Fibroblast of the aortic adventitia (primary cell): ENCODE results near the gene CORO7. TPM values are rescaled to one million over a fixed set of nuclear protein-coding genes. Genes with fewer than 3 reads are reported as not detected.

ENCODE experiments used
- DNase-seq: peaks from one replicate; pipeline ENCODE4 v3.0.0-alpha.2; 2010; ENCODE audit warnings: low read depth
- H3K4me3 ChIP-seq: 2 replicates; pipeline ENCODE4 v1.5.1; 2011; ENCODE audit warnings: low read depth, mild to moderate bottlenecking, control low read depth, low read length, moderate library complexity
- CTCF ChIP-seq: IDR thresholded peaks from 2 replicates; pipeline ENCODE4 v1.5.1; 2011; ENCODE audit warnings: mild to moderate bottlenecking, low read length, control low read depth, inconsistent platforms; ENCODE audit not compliant: insufficient read depth
- total RNA-seq: library from RNA; depleted of rRNA; stranded (reverse); fragments of >200 nt; gene quantifications from 2 replicates; pipeline ENCODE4 v1.2.3, GENCODE V29; 2012; ENCODE audit warnings: low replicate concordance

Gene CORO7
- total RNA-seq, 1 donor: 16.7 TPM

- no peak for DNase-seq
- no peak overlapping the region for H3K4me3 ChIP-seq
- no peak for TF ChIP-seq CTCF
Observed at GRCh38 chr16:4454623-4455022, 38.2 kb upstream of the CORO7 start.

DNA sequence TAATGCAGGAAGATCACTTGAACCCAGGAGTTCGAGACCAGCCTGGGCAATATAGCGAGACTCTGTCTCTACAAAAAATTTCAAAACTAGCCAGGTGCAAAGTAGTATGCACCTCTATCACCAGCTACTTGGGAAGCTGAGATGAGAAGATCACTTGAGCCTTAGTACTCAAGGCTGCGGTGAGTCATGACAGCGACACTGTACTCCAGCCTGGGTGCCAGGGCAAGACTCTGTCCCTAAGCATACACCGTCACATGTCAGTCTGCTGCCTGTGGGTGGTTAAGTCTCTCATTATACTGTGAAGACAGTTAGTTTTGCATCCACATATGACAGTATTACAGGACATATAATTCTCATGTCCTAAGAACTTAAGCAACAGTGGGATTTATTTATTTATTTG, 36.3 kb upstream of the CORO7 start:
- no peak for TF ChIP-seq CTCF
- no peak overlapping the region for H3K4me3 ChIP-seq
- no peak for DNase-seq

GRCh38 chr16:4450931-4451519, 34.6 kb upstream of the CORO7 start:
- no peak for TF ChIP-seq CTCF
- no peak overlapping the region for H3K4me3 ChIP-seq
- no peak for DNase-seq

DNA sequence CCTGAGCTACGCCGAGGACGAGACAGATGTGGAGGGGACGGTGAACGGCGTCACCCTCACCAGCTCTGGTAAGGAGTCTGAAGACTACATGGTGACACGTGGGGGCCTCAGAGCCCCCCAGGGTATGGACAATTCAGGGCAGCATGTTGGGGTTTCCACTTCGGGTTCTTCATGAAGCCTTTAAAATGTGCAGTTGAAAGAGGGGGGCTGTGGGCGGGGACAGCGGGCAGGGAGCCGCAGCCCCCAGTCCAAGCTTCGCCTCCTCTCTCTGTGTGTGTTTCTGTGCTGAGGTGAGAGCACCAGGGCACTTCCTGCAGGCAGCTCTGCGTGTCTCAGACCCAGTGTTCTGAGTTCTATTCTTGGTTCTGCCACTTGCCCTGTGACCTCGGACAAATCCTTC, 34.0 kb upstream of the CORO7 start:
- no peak for DNase-seq
- H3K4me3 ChIP-seq: no peak overlapping the region
- no peak for TF ChIP-seq CTCF

DNA sequence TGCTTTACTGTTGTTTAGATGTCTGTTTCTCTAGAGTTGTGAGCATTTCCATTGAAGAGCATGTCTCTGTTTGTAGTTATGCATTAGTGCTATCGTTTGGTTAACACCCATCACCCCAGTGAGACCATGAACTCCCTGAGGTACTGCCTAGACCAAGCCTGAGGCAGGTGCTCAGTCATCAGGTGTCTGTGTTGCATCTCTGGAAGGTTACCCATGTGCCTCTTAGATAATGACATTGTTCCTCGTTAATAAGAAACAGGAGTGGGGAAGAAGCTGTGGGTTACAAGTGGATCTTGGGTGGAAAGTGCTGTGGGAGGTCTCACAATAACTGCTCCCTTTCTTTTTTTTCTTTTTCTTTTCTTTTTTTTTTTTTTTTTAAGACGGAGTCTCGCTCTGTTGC, 27.6 kb upstream of the CORO7 start:
- no peak overlapping the region for H3K4me3 ChIP-seq
- no peak for DNase-seq
- TF ChIP-seq CTCF: no peak

GRCh38 chr16:4443271-4443670, 26.9 kb upstream of the CORO7 start:
- no peak for DNase-seq
- no peak for TF ChIP-seq CTCF
- H3K4me3 ChIP-seq: no peak overlapping the region

- no peak overlapping the region for H3K4me3 ChIP-seq
- no peak for TF ChIP-seq CTCF
- no peak for DNase-seq
Observed at GRCh38 chr16:4442371-4442770, 26.0 kb upstream of the CORO7 start.
